OCI-LY7 (cell line): ENCODE data around the gene TMEM100.

Experiments used
- CTCF ChIP-seq: fragments of 200-600 bp; sonication (generic); conservative IDR thresholded peaks from 2 replicates; pipeline ENCODE4 v1.5.1; 2014; ENCODE audit warnings: mild to moderate bottlenecking, antibody characterized with exemption, low read length, moderate library complexity, mixed read lengths
- EZH2phosphoT487 ChIP-seq: fragments of 200-600 bp; sonication (generic); IDR thresholded peaks from 2 replicates; pipeline ENCODE4 v1.6.1; 2018; ENCODE audit warnings: low read depth, borderline replicate concordance, mild to moderate bottlenecking, mixed run types, antibody characterized with exemption, low read length, moderate library complexity, mixed read lengths

GRCh38 chr17:55702150-55702549 is 20.5 kb downstream of the TMEM100 start:
- no peak for TF ChIP-seq CTCF
- TF ChIP-seq EZH2phosphoT487: no peak
